ENCODE results near the gene THSD7B.
"Not testable (repeated sequence)": the region's sequence is repeated elsewhere in the genome, so short reads cannot be mapped to it uniquely, and the experiment has no call there.

- not testable (repeated sequence) for TF ChIP-seq EZH2 (IDR thresholded peaks at IDR 0.05; ENCODE audit: borderline replicate concordance, low read length); CTCF (IDR thresholded peaks at IDR 0.05; ENCODE audit: low read length)
Measured at GRCh38 chr2:137588578-137588977, 823.2 kb downstream of the THSD7B start.
